GM18498 (cell line): ENCODE results near the gene MUC6.
"Not testable (repeated sequence)": the region's sequence is repeated elsewhere in the genome, so short reads cannot be mapped to it uniquely, and the experiment has no call there.

Experiments used
- ATAC-seq: cut with Tn5 transposase; IDR thresholded peaks from one replicate; pipeline ENCODE4 v1.9.1; 2021; ENCODE audit warnings: mild to moderate bottlenecking, moderate library complexity; ENCODE audit not compliant: unreplicated experiment

MUC6 gene

DNA sequence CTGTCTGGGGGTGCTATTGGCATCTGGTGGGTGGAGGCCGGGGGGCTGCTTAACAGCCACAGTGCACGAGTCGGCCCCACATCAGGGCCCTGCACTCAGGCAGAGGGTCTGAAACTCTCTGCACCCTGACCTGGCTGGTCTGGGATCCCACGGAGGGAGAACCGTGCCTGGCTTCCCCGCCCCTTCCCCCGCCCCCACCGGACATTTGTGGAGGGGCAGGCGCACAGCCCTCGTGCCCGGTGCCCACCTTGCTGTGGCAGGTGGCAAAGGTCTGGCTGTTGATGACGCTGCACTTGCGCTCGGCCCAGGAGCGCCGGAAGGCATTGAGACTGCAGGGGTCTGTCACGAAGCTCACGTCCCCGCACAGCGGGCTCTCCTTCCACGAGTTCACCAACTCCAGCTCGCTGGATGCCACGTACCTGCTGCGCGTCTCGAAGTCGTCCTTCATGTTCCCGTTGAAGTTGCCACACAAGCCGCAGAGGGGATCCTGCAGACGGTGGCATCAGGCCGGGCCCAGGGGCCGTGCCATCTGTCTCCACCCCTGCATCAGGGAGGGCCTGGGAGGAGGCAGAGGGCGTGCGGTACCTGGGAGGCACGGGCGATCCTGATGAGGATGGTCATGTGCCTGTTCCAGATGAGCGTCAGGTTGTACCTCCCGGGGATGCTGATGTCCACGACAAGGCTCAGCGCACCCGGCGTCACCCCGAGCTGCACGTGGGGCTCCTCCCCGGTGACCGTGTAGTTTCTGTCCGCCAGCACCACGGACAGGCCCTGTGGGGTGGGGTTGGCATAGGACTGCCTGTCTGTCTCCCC, 11.7 kb downstream of the MUC6 start:
- ATAC-seq = no peak

GRCh38 chr11:1023811-1024596, 12.5 kb downstream of the MUC6 start:
- ATAC-seq = no peak

- ATAC-seq = no peak
These were observed 13.4 kb downstream of the MUC6 start for GRCh38 chr11:1022908-1023810.

GRCh38 chr11:1022411-1022810, 14.1 kb downstream of the MUC6 start:
- ATAC-seq = no peak

DNA sequence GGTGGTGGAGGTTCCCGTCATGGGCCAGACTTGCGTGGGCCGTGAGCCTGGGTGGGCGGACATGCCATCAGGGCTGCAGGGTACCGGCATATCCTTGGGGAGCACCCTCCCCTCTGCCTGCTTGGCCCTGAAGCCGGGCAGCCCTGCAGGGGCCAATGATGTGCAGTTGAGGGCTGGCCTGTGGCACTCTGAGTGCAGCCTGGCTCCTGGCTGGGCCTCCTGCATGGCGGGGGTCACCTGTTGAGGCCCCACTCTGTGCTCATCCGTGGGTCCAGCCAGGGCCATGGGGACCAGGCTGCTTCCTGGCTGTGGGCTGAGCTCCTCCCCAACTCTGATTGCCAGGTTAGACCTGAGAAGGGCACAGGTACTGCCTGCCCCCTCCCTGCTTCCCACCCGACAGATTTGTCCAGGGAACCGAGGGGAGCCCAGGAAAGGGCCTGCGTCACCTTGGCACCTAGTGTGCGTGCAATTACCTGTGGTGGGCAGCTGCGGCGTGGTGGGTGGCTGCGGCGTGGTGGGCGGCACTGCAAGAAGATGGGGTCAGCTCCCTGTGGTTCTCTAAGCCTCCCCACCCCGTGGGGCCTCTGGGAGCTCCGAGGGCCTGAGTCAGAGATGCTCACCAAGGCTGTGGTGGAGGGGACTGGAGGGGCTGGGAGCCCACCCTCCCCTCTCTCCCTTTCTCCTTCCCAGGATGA, 16.2 kb downstream of the MUC6 start:
- ATAC-seq = no peak

DNA sequence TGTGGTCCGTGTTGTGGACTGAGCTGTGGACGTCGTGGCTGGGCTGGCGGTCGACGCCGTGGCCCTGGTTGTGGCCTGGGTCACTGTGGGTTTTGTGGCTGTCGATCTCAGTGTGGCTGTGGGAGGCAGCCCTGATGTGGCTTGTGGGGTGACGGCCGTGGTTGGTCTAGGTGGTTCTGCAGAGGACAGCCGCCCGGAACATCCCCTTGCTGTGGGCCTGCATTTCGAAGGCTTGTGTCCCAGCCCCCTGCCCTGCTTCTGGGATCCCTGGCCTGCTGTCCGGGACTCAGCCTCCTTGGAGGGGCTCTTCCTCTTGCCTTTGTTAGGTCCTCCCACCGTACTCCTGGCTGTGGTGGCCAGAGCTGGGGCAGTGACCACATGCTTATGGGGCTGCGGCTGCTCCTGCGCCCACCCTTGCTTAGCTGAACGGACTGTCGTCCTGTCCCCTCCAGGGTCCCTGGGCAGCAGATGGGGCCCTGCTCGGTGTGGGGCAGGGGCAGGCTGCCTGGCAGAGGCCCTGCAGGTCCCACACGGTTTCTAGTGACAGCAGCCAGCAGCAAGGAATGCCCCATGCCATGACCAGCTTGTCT, 17.1 kb downstream of the MUC6 start:
- no peak for ATAC-seq

DNA sequence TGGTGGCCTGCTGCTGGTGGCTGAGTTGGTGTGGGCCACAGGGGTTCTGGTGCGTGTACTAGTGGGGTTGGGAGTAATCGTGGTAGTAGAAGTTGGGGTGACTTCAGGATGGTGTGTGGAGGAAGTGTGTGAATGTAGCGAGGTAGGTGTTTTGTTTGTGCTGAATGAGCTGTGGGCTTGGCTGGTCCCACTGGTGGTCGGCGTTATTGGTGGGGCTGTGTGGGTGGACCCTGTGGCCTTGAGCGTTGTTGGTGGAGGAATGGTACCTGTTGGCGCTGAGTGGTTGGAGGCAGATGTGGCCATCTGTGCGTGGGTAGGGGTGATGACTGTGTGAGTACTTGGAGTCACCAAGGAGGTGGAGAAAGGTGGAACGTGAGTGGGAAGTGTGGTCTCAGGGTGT, 18.4 kb downstream of the MUC6 start:
- no peak for ATAC-seq

DNA sequence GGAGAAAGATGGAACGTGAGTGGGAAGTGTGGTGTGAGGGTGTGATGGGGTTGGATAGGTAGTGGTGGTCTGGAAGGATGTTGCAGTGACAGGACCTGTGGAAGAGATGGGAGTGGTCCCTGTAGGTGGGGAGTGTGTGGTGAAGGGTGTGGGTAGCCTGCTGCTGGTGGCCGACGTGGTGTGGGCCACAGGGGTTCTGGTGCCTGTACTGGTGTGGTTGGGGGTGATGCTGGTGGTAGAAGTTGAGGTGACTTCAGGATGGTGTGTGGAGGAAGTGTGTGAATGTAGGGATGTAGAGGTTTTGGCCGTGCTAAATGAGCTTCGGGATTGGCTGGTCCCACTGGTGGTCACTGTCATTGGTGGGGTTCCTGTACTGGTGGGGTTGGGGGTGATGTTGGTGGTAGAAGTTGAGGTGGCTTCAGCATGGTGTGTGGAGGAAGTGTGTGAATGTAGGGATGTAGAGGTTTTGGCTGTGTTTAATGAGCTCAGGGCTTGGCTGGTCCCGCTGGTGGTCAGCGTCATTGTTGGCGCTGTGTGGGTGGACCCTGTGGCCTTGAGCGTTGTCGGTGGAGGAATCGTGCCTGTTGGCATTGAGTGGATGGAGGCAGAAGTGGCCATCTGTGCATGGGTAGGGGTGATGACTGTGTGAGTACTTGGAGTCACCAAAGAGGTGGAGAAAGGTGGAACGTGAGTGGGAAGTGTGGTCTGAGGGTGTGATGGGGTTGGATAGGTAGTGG, 19.1 kb downstream of the MUC6 start:
- ATAC-seq = no peak

GRCh38 chr11:1016610-1017126, 19.9 kb downstream of the MUC6 start:
- not testable (repeated sequence) for ATAC-seq

DNA sequence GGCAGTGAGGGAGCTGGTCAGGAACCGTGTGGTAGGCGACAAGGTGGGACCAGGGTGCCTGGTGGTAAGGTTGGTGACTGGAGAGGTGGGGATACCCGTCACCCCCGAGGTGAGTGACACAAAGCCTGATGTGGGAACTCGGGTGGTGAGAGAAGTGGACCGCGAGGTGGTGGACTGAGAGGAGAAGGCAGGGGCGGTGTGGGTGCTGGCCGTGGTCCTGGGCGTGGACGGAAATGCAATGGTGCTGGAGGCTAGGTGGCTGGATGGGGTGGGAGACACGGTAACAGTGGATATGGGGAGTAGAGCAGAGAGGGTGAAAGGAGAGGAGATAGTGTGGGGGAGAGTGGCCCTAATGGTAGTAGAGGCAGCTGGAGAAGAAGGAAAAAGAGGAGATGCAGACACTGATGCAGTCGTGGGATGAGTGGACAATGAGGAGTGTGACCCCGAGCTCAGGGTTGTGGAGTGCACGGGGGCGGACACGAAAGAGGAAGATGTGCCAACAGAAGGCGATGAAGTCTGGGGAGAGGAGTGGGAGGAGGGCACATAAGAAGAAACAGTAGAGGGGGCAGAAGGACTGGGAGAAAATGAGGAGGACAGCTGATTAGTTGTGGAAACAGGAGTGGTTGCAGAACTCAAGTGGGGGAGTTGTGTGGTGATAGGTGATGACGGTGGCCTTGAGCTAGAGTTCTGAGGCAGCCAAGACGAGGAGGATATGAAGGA, 20.5 kb downstream of the MUC6 start:
- ATAC-seq = no peak

DNA sequence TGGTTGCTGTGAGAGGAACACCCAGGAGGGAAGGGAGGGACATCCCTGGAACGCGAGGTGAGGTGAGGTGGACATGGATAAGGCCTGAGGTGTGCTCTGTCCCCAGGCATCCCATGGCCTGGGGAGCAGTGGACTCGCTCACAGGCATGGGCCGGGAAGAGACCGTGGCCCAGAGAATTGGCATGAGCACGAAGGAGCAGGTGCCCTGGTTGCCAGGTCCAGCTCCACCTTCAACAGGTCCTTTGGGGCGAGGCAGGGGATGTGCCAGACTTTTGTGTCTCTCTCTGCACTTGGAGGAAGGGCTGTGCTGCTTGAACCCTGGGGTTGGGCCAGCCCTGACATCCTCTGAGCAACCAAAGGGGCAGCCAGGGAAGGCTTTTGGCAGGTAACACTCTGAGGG, 21.5 kb downstream of the MUC6 start:
- ATAC-seq = no peak

GRCh38 chr11:1014276-1014675, 22.2 kb downstream of the MUC6 start:
- no peak for ATAC-seq

DNA sequence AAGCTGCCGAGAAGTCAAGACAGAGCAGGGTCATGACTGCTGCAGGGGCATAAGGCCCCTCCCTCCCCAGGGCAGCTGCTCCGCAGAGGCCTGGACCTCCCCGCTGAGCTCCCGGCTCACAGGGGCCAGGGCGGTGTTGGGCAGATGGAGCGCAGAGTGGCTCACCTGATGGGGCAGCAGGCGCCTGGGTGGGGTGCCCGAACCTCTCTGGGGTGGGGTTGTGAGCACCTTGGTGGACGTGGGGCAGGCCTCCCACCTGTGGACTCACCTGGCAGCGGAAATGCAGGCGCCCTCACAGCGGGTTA, 22.9 kb downstream of the MUC6 start:
- no peak for ATAC-seq

GRCh38 chr11:1012740-1013630, 23.5 kb downstream of the MUC6 start:
- no peak for ATAC-seq

DNA sequence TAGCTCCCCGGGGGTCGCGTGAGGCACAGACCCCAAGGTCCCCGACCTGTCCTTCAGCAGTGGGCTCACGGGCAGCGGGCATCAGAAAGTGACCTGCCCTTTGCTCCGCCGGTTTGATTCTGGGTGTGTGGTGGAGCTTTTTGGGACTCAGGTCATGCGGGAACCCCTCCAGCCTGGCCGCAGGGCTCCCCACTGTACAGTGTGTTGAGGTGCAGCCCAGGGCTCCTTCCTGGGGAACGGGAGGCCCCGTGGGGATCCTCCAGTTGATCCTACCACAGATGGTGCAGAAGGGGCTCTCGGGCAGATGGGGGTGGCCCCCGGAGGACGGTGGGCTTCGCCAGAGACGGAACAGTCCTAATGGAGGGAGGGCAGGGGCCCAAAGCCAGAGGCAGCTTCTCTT, 24.2 kb downstream of the MUC6 start:
- ATAC-seq = no peak

- ATAC-seq = no peak
These were observed 25.2 kb downstream of the MUC6 start for GRCh38 chr11:1011320-1011698.

DNA sequence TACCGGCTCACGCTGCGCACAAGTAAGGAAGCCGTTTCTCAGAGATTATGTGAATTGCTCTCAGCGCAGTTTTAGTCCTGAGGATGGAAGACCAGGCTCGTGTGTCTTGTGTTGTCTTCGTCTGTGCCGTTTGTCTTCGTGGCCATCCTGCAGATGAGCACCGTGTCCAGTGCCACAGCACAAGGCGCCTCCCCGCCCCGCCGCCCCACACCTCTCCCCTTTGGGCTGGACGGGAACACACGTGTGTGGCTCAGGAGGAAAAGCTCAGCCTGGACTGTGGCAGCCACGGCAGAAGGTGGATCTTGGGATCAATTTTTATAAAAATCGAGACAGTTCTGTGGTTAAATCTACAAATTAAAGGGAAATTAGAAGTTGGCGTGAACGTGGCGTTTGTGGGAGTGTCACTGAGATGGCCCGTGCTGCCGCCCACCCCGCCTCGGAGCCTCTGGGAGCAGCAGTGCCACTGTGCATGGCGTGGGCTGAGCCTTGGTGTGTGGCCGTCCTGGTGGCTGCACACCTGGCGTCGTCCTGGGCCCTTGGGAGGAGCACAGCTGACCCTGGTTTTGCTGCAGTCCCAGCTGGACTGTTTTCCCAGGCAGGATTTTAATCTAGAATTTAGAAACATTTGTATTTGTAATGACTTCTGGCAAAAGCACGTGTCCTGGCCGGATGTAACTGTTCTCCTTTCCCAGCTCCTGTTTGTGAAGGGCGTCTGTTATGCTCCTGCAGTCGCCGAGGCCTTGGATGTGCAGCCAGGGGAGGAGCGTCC, 25.8 kb downstream of the MUC6 start:
- ATAC-seq = no peak
